Measurements from ENCODE around the gene NDUFA3. TPM values are rescaled to one million over a fixed set of nuclear protein-coding genes. Genes with fewer than 3 reads are reported as not detected.

NDUFA3 gene
- total and polyA plus RNA-seq, 10 of the 15 experiments (the other 5 are each of a cell fraction or from before 2014, with no cell fraction given), result 40.0 to 335 (median 153) TPM

GRCh38 chr19:54115109-54116063 lies 12.7 kb downstream of the NDUFA3 start, which contains the start of the genes PRPF31 and TFPT (continued):
- TF ChIP-seq CUX1 (IDR thresholded peaks at IDR 0.05; ENCODE audit: insufficient replicate concordance, low read depth, low read length) (no peak), FOS (IDR thresholded peaks at IDR 0.05; ENCODE audit: borderline replicate concordance, extremely low read depth, insufficient read length) (peak; percentile 20), ASH2L (IDR thresholded peaks at IDR 0.05; ENCODE audit: borderline replicate concordance, low read depth) (0 out of 2 replicates have a peak, but pooled peaks have one; percentile 49), SMAD5 (IDR thresholded peaks at IDR 0.05; ENCODE audit: low read depth) (peak; percentile 56), RAD21 (IDR thresholded peaks at IDR 0.05; ENCODE audit: insufficient read depth, low read depth, low read length) (no peak), IRF4 (IDR thresholded peaks at IDR 0.05; ENCODE audit: low read depth, low read length) (0 out of 2 replicates have a peak, but pooled peaks have one; percentile 38), RAD51 (IDR thresholded peaks at IDR 0.05) (peak; percentile 27; the same call in 1 of the 2 replicates), BCLAF1 (IDR thresholded peaks at IDR 0.05) (no peak), NFIC (IDR thresholded peaks at IDR 0.05; ENCODE audit: low read depth, low read length) (no peak), ATF3 (IDR thresholded peaks at IDR 0.05; ENCODE audit: borderline replicate concordance, extremely low read depth, low read depth, low read length) (peak; percentile 97), GATAD2B (conservative IDR thresholded peaks at IDR 0.05; ENCODE audit: low read depth) (peak; percentile 84), SIX5 (IDR thresholded peaks at IDR 0.05; ENCODE audit: low read depth, low read length, severe bottlenecking) (peak; percentile 97), PRDM15 (CRISPR knock-in tag; IDR thresholded peaks at IDR 0.05) (no peak), CHD1 (IDR thresholded peaks at IDR 0.05; ENCODE audit: low read depth, low read length) (no peak), ZNF217 (IDR thresholded peaks at IDR 0.05) (no peak), CBX5 (IDR thresholded peaks at IDR 0.05; ENCODE audit: low read depth) (0 out of 2 replicates have a peak, but pooled peaks have one; percentile 44)
